ENCODE data around the gene SPINT1. TPM values are rescaled to one million over a fixed set of nuclear protein-coding genes. Genes with fewer than 3 reads are reported as not detected.
A peak's percentile ranks its signal among the peaks of the same experiment; 100 is the strongest.

SPINT1 gene
- total RNA-seq, 2 experiments from 2014 or later, result 1.7 to 2.9 TPM

GRCh38 chr15:40838756-40839155, 5.1 kb upstream of the SPINT1 start:
- no peak overlapping the region for H3K27ac Mint-ChIP-seq
- no peak overlapping the region for H3K4me3 Mint-ChIP-seq
- H3K4me1 Mint-ChIP-seq, result peaks cover 4% of the 10 kb centered on the region
- H3K27me3 Mint-ChIP-seq, result peaks cover 26% of the 10 kb centered on the region
- no peaks in the 10 kb centered on the region for H3K9me3 Mint-ChIP-seq
- ChIA-PET POLR2A (no interaction called here), CTCF (interaction anchor here (0.7 to 3.2 kb wide), 7 partner anchors 9 to 392 kb away, joined by 3 to 10 read pairs (median 4); partner anchors contain the start of genes DNAJC17, EXD1, PPP1R14D and ZFYVE19)
- no peak for DNase-seq
- no peaks in the 10 kb centered on the region for H3K36me3 Mint-ChIP-seq (ENCODE audit: low read depth)

DNA sequence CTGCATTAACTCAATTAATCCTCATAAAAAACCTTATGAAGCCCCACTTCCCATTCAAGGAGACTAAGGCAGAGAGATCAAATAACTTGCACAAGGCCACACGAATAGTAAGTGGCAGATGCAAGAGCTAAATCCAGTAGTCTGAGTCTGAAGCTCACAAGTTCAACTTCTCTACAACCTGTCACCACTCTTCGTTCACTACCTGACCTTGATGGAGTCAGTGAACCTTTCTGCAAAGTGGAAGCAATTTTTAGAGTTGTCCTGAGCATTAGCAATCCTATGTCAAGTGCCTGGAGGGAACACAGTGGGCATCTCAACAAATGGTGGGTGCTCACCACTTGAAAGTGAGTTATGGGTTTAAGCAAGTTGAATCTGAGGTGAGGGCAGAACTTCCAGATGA, 2.1 kb upstream of the SPINT1 start:
- CTCF ChIA-PET, result interaction anchor here (1.8 kb wide), 1 partner anchor 16 kb away, joined by 5 read pairs; no protein-coding TSS in a partner anchor
- POLR2A ChIA-PET, result no interaction called here

DNA sequence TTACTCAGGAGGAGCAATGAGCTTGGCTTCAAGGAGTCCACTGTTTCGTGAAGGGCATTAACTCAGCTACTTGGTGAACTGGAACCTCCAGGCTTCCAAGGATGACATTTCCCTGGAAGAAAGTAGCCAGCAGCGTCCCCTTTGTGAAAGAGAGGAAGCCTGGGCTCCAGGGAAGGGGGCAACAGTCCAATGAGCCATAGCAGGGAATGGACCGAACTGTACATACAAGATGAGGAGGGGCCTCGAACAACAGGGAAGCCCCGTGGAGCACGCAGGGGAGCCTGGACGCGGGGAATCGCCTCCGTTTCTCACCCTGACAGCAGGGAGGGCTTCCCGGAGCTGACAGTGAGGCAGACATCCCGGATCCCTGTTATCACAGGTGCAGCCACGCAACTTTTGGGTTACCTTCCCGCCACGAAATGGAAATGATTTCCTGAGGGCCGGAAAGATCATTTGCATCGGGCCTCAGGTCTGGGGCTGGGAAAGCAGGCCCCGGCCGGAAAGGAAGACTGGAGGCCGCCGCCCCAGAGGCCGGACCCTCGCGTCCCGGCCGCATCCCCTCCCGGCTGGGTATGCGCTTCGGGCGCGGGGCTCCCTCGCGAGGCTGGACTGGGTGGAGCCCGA, 475 bp upstream of the SPINT1 start:
- H3K36me3 Mint-ChIP-seq (ENCODE audit: low read depth), result no peaks in the 10 kb centered on the region
- ChIA-PET POLR2A (no interaction called here), CTCF (interaction anchor here (0.6 to 3.9 kb wide), 7 partner anchors 14 to 737 kb away, joined by 3 to 34 read pairs (median 3); partner anchors contain the start of genes PPP1R14D and VPS18)
- no peak for DNase-seq
- peaks cover 31% of the 10 kb centered on the region for H3K4me1 Mint-ChIP-seq
- H3K4me3 Mint-ChIP-seq, result peak overlapping the region; percentile 66
- H3K27me3 Mint-ChIP-seq, result peaks cover 30% of the 10 kb centered on the region
- H3K27ac Mint-ChIP-seq, result no peak overlapping the region
- H3K9me3 Mint-ChIP-seq, result no peaks in the 10 kb centered on the region

More for the DNA sequence above, 2.1 kb upstream of the SPINT1 start:
- H3K9me3 Mint-ChIP-seq, result no peaks in the 10 kb centered on the region
- H3K27ac Mint-ChIP-seq, result no peak overlapping the region
- no peaks in the 10 kb centered on the region for H3K36me3 Mint-ChIP-seq (ENCODE audit: low read depth)
- H3K4me1 Mint-ChIP-seq, result peaks cover 18% of the 10 kb centered on the region
- no peak overlapping the region for H3K4me3 Mint-ChIP-seq
- H3K27me3 Mint-ChIP-seq, result peaks cover 30% of the 10 kb centered on the region
- DNase-seq, result no peak

- peak; percentile 42 for DNase-seq
- Mint-ChIP-seq H3K36me3 (ENCODE audit: low read depth) (no peaks in the 10 kb centered on the region), H3K27ac (peak overlapping the region; percentile 56), H3K27me3 (peaks cover 30% of the 10 kb centered on the region), H3K9me3 (no peaks in the 10 kb centered on the region), H3K4me1 (peaks cover 31% of the 10 kb centered on the region), H3K4me3 (peak overlapping the region; percentile 76)
- CTCF ChIA-PET, result interaction anchor here (0.6 to 3.9 kb wide), 7 partner anchors 13 to 165 kb away, joined by 3 to 34 read pairs (median 3); partner anchors contain the start of genes PPP1R14D and VPS18
- POLR2A ChIA-PET, result interaction anchor here (0.7 kb wide), 1 partner anchor 54 kb away, joined by 3 read pairs; no protein-coding TSS in a partner anchor
These were observed 815 bp downstream of the SPINT1 start for GRCh38 chr15:40844696-40845030.

- Mint-ChIP-seq H3K9me3 (no peaks in the 10 kb centered on the region), H3K4me3 (peak overlapping the region; percentile 76), H3K36me3 (ENCODE audit: low read depth) (no peaks in the 10 kb centered on the region), H3K4me1 (peaks cover 31% of the 10 kb centered on the region), H3K27ac (peak overlapping the region; percentile 56), H3K27me3 (peaks cover 28% of the 10 kb centered on the region)
- ChIA-PET POLR2A (interaction anchor here (0.7 kb wide), 1 partner anchor 54 kb away, joined by 3 read pairs; no protein-coding TSS in a partner anchor), CTCF (interaction anchor here (1.0 to 3.9 kb wide), 5 partner anchors 12 to 166 kb away, joined by 3 to 34 read pairs (median 3); partner anchors contain the start of genes PPP1R14D and VPS18)
- no peak for DNase-seq
These were observed 1.2 kb downstream of the SPINT1 start for GRCh38 chr15:40845036-40845435.

DNA sequence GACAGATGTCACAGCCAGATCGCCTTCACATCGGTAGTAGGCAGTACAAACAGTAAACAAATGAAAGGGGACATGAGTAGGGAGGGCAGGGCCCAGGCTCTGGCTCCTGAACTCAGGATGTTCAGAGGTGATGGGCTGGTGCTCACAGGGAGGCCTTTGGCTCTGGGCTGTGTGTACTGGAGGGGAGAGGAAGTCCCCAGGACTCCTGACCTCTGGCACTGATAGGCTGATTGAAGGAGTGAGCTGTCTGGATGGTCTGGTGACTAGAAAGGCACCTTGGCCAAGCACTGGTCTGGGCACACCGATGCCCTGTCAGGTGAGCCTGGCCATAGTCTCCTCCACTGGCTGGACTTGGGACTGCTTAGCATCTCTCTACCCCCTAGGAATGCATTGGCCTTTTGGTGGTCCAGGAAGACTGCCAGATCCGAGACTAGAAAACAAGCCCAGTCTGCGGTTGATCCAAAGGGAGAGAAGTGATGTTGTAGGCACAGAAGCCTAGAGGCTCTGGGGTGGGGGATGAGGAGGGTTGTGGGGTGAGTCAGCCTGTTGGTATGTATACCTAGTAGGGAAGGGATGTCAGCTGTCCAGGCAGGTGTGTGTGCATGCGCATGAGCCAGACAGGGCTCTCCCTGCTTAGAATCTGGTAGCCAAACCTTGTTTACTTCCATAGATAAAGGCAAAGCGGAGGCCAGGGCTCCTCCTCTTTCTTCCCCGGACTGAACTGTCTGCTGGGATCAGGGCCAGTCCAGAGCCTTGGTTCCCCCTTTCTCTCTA, 1.9 kb downstream of the SPINT1 start:
- no peaks in the 10 kb centered on the region for H3K9me3 Mint-ChIP-seq

GRCh38 chr15:40846841-40847222, 3.0 kb downstream of the SPINT1 start:
- Mint-ChIP-seq H3K27me3 (peaks cover 17% of the 10 kb centered on the region), H3K4me3 (no peak overlapping the region), H3K36me3 (ENCODE audit: low read depth) (no peaks in the 10 kb centered on the region), H3K9me3 (no peaks in the 10 kb centered on the region), H3K4me1 (peaks cover 31% of the 10 kb centered on the region), H3K27ac (no peak overlapping the region)
- CTCF ChIA-PET, result interaction anchor here (0.6 to 2.7 kb wide), 5 partner anchors 11 to 48 kb away, joined by 3 to 11 read pairs (median 4); partner anchors contain the start of gene VPS18
- POLR2A ChIA-PET, result no interaction called here
- no peak for DNase-seq

More for the DNA sequence above, 1.9 kb downstream of the SPINT1 start:
- DNase-seq, result no peak
- peaks cover 27% of the 10 kb centered on the region for H3K27me3 Mint-ChIP-seq
- ChIA-PET POLR2A (no interaction called here), CTCF (interaction anchor here (0.6 to 3.9 kb wide), 4 partner anchors 12 to 138 kb away, joined by 3 to 21 read pairs (median 7); partner anchors contain the start of gene VPS18)
- H3K4me1 Mint-ChIP-seq, result peaks cover 31% of the 10 kb centered on the region
- no peaks in the 10 kb centered on the region for H3K36me3 Mint-ChIP-seq (ENCODE audit: low read depth)
- peak overlapping the region; percentile 6 for H3K4me3 Mint-ChIP-seq
- H3K27ac Mint-ChIP-seq, result no peak overlapping the region

GRCh38 chr15:40847223-40847961, 3.5 kb downstream of the SPINT1 start:
- CTCF ChIA-PET, result interaction anchor here (0.6 to 2.7 kb wide), 6 partner anchors 10 to 170 kb away, joined by 3 to 11 read pairs (median 4); partner anchors contain the start of gene VPS18
- no peak overlapping the region for H3K4me3 Mint-ChIP-seq
- POLR2A ChIA-PET, result no interaction called here
- no peak overlapping the region for H3K27ac Mint-ChIP-seq
- peaks cover 12% of the 10 kb centered on the region for H3K27me3 Mint-ChIP-seq
- DNase-seq, result no peak
- no peaks in the 10 kb centered on the region for H3K36me3 Mint-ChIP-seq (ENCODE audit: low read depth)
- no peaks in the 10 kb centered on the region for H3K9me3 Mint-ChIP-seq
- H3K4me1 Mint-ChIP-seq, result peaks cover 31% of the 10 kb centered on the region

DNA sequence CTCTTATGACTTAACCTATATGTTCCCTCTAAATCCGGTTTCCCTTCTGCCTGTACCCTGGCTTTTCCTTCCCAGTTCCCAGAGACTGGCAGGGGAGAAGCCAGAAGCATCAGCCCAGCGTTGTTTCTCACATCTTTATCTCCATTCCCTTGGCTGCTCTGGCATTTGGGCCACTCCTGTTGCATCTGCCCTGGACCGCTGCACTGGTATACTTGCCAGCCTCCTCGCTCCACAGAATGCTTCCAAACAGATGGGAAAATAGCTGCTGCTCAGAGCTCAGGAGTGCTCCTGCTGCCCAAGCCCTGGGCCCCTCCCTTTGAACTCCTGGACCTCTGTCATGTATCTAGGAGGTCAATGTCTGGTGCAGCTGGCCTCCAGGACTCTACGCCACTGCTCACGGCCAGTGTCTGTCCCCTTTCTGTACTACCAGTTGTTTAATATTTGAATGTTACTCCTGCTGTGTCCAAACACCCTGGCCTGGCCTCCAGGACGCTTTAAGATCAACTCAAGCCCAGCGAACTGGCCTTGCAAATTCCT, 6.8 kb downstream of the SPINT1 start:
- H3K27me3 Mint-ChIP-seq, result no peaks in the 10 kb centered on the region
- H3K9me3 Mint-ChIP-seq, result no peaks in the 10 kb centered on the region
- H3K4me1 Mint-ChIP-seq, result peaks cover 21% of the 10 kb centered on the region
- no peak for DNase-seq
- ChIA-PET CTCF (interaction anchor here (1.0 to 1.8 kb wide), 2 partner anchors 8 to 9 kb away, joined by 4 to 16 read pairs; no protein-coding TSS in a partner anchor), POLR2A (no interaction called here)
- no peak overlapping the region for H3K4me3 Mint-ChIP-seq
- H3K27ac Mint-ChIP-seq, result no peak overlapping the region
- no peaks in the 10 kb centered on the region for H3K36me3 Mint-ChIP-seq (ENCODE audit: low read depth)

- Mint-ChIP-seq H3K4me3 (no peak overlapping the region), H3K27ac (no peak overlapping the region), H3K27me3 (no peaks in the 10 kb centered on the region), H3K4me1 (peaks cover 9% of the 10 kb centered on the region), H3K36me3 (ENCODE audit: low read depth) (no peaks in the 10 kb centered on the region), H3K9me3 (no peaks in the 10 kb centered on the region)
- CTCF ChIA-PET, result interaction anchor here (0.5 to 8.9 kb wide), 3 partner anchors 39 to 464 kb away, joined by 3 to 165 read pairs (median 3); partner anchors contain the start of gene VPS18
- POLR2A ChIA-PET, result no interaction called here
- DNase-seq, result no peak
These were observed 8.7 kb downstream of the SPINT1 start for GRCh38 chr15:40852529-40852928.

DNA sequence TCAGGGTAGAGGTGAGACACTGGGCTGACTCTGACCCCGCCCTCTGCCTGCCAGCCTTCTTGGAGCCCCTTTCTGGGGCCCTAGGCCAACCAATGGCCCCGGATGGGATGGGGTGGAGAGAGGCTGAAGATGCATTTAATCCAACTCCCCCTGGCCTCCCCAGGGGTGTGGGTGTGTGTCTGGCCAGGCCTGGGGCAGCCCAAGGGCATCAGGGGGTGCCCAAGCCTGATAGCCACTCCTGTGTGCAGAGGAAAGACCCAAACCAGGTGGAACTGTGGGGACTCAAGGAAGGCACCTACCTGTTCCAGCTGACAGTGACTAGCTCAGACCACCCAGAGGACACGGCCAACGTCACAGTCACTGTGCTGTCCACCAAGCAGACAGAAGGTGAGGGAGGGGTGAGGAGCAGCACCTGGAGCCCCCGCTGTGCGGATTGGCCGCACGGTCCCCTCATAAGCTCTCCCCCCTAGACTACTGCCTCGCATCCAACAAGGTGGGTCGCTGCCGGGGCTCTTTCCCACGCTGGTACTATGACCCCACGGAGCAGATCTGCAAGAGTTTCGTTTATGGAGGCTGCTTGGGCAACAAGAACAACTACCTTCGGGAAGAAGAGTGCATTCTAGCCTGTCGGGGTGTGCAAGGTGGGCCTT, 9.5 kb downstream of the SPINT1 start:
- ChIA-PET POLR2A (no interaction called here), CTCF (interaction anchor here (1.1 to 8.9 kb wide), 3 partner anchors 36 to 50 kb away, joined by 3 to 165 read pairs (median 8); partner anchors contain the start of gene VPS18)
- H3K4me3 Mint-ChIP-seq, result no peak overlapping the region
- peaks cover 9% of the 10 kb centered on the region for H3K4me1 Mint-ChIP-seq
- no peak for DNase-seq
- H3K27ac Mint-ChIP-seq, result no peak overlapping the region
- H3K27me3 Mint-ChIP-seq, result no peaks in the 10 kb centered on the region
- H3K36me3 Mint-ChIP-seq (ENCODE audit: low read depth), result no peaks in the 10 kb centered on the region
- no peaks in the 10 kb centered on the region for H3K9me3 Mint-ChIP-seq

- Mint-ChIP-seq H3K27ac (no peak overlapping the region), H3K9me3 (no peaks in the 10 kb centered on the region), H3K4me3 (no peak overlapping the region), H3K27me3 (peaks cover under 1% of the 10 kb centered on the region), H3K36me3 (ENCODE audit: low read depth) (no peaks in the 10 kb centered on the region), H3K4me1 (peaks cover 13% of the 10 kb centered on the region)
- ChIA-PET POLR2A (no interaction called here), CTCF (interaction anchor here (1.1 to 8.9 kb wide), 3 partner anchors 35 to 49 kb away, joined by 3 to 165 read pairs (median 8); partner anchors contain the start of gene VPS18)
- DNase-seq, result no peak
These were observed 10.3 kb downstream of the SPINT1 start for GRCh38 chr15:40854161-40854560.

Measured in activated CD4-positive, alpha-beta T cell treated with anti-CD3 and anti-CD28 coated beads, Interleukin-2, amount 10 ng/mL, durations not matched to agents 7 days and 5 days (primary cell).